ENCODE data around the gene CDX1.
"Not testable (repeated sequence)": the region's sequence is repeated elsewhere in the genome, so short reads cannot be mapped to it uniquely, and the experiment has no call there.

The CDX1 gene

DNA sequence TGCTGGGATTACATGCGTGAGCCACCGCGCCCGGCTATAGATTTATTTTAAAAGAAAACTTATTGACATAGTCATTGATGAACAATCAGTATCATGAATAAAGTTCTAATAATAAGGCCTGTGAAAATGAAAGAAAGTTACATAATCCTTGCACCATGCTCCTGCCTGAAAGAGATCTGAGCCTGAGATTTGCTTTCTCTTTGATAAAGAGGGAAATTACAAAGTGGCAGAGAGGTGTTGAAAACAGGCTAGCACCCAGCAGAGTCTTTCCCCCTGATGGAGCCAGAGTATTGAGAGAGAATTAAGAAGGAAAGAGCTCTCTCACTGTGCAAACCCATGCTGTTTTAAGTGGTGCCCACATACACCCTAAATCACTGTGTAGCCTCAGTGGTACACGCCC, 60.5 kb downstream of the CDX1 start:
- no peak for DNase-seq (ENCODE audit: low spot score)
- in situ Hi-C loops (cut with MboI; ENCODE audit: low sequenced_read_pairs, unreplicated experiment): no loop called here

GRCh38 chr5:150227606-150228273, 61.2 kb downstream of the CDX1 start:
- TF ChIP-seq, protein P1, sequence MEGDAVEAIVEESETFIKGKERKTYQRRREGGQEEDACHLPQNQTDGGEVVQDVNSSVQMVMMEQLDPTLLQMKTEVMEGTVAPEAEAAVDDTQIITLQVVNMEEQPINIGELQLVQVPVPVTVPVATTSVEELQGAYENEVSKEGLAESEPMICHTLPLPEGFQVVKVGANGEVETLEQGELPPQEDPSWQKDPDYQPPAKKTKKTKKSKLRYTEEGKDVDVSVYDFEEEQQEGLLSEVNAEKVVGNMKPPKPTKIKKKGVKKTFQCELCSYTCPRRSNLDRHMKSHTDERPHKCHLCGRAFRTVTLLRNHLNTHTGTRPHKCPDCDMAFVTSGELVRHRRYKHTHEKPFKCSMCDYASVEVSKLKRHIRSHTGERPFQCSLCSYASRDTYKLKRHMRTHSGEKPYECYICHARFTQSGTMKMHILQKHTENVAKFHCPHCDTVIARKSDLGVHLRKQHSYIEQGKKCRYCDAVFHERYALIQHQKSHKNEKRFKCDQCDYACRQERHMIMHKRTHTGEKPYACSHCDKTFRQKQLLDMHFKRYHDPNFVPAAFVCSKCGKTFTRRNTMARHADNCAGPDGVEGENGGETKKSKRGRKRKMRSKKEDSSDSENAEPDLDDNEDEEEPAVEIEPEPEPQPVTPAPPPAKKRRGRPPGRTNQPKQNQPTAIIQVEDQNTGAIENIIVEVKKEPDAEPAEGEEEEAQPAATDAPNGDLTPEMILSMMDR (IDR thresholded peaks at IDR 0.05; ENCODE audit: borderline replicate concordance, control extremely low read depth, extremely low read depth, insufficient read depth, missing control alignments): no peak
- no peak for DNase-seq (ENCODE audit: low spot score)
- in situ Hi-C loops (cut with MboI; ENCODE audit: low sequenced_read_pairs, unreplicated experiment): no loop called here

More for the DNA sequence above, 60.5 kb downstream of the CDX1 start:
- TF ChIP-seq, protein P1 (IDR thresholded peaks at IDR 0.05; ENCODE audit: borderline replicate concordance, control extremely low read depth, extremely low read depth, insufficient read depth, missing control alignments): no peak

GRCh38 chr5:150229571-150229970, 63.0 kb downstream of the CDX1 start:
- TF ChIP-seq, protein P1 (IDR thresholded peaks at IDR 0.05; ENCODE audit: borderline replicate concordance, control extremely low read depth, extremely low read depth, insufficient read depth, missing control alignments): no peak
- in situ Hi-C loops (cut with MboI; ENCODE audit: low sequenced_read_pairs, unreplicated experiment): no loop called here
- DNase-seq (ENCODE audit: low spot score): no peak

- TF ChIP-seq, protein P1 (IDR thresholded peaks at IDR 0.05; ENCODE audit: borderline replicate concordance, control extremely low read depth, extremely low read depth, insufficient read depth, missing control alignments): no peak
- DNase-seq (ENCODE audit: low spot score): no peak
- in situ Hi-C loops (cut with MboI; ENCODE audit: low sequenced_read_pairs, unreplicated experiment): no loop called here
Measured at GRCh38 chr5:150230842-150231241, 64.3 kb downstream of the CDX1 start.

- DNase-seq (ENCODE audit: low spot score); in situ Hi-C loops (cut with MboI; ENCODE audit: low sequenced_read_pairs, unreplicated experiment): not testable (repeated sequence)
Measured at GRCh38 chr5:150233706-150234105, 67.1 kb downstream of the CDX1 start.
